CD4-positive, alpha-beta T cell treated with Interferon alpha-2 for 1 hour (primary cell): ENCODE results near the gene SLC39A8.

Source experiments
- DNase-seq, 2 donors: peaks; one replicate each; pipeline ENCODE4 v3.0.0-alpha.2; 2020 to 2022

Gene SLC39A8

DNA sequence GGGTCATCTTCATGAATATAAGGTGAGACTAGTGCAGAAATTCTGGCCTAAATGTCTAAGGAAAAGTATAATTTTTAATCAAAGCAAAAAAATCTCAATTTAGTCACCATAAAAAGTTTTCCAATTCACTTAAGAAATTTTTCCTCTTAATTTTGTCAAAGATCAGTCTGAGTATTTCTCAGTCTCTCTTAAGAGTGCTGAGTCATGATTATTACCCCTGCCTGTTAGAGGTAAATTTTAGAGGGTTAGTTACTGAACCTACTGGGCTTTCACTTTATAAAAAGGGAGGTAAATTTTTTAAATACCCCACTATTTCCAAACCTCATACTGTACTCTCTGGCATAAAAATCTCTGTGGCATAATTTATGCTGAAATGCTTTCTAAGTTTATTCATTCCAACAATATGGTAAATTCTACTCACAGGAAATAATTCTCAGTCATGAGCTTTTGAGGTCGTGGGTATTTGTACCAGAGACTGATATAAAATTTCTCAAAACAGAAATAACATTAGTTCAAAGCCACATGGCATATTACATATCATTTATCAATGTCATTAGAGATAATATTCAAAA, 122.4 kb downstream of the SLC39A8 start:
- DNase-seq = no peak

DNA sequence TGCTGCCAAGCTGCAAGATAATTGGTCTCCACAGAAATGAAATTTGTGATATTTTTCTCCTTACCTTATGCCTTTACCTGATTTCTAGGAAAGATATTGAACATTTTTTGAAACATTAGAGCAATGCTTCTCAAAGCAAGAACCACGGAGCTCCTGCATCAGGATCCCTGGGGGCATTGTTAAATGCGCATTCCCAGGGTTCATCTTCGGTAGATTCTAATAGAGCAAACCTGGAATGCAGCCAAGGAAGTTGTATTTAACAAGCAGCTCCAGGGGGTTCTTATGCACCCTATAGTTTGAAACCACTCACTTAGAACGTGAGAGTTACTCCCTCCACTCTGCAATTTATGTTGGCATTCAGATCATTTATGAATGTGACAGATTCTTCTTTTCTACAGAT, 126.2 kb downstream of the SLC39A8 start:
- no peak for DNase-seq

DNA sequence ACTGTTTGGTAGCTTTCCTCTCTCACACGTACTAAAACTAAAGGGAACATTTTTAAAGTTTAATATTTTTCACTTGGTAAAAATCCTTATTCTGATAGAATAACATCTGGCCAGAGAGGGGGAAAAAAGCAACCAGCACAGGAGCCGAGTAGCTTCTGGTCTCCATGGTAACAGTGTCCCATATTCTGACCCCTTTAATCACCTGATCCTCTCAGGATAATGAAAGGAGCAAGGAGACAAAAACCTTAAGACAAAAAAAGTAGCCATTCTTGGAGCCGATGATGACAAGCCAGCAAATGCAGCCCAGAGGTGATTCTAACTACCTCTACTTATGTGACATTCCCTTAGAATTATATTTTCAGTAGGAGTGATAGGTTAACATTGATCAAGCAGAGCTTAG, 126.6 kb downstream of the SLC39A8 start:
- DNase-seq = no peak

DNA sequence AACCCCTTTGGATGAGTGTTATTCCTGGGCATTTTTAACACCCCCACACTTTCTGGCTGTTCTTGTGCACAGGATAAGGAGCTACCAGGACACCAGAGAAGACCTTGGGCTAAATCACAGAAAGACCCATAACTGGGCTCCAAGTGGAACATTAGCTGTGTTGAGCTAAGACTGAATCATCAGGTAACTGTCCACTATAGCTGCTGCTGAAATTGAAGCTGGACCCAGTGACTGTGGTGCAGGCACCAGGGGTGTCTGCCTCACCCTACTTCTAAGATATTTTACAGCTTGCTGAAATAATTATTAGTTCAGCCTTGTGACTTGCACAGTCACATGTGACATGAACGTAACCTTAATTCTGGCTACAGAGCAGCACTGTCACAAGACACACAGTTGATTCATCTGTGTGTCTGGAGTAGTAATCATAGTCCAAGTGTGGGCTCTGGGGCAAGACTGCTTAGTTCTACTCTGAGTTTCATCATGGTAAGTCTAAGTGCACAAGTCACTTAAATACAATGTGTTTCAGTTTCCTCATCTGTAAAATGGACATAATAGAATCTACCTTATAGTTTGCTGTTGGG, 127.4 kb downstream of the SLC39A8 start:
- no peak for DNase-seq

DNA sequence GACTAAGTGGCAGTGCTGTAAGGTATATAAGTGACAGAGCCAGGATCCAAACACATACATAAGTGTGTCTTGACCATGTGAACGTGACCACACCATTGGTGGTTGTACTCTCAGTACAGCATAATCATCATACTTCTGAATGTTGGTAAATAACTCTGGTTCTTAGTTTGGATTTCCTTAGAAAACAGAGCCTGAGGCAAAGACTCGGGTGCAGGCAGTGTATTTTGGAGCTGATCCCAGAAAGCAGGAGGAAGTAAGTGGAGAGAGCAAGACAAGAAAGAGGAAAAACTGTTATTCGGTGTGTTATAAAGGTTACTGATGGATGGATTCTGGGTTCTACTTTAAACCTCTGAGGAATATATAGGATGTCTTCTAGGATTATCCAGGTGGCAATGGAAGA, 127.9 kb downstream of the SLC39A8 start:
- DNase-seq = no peak

DNA sequence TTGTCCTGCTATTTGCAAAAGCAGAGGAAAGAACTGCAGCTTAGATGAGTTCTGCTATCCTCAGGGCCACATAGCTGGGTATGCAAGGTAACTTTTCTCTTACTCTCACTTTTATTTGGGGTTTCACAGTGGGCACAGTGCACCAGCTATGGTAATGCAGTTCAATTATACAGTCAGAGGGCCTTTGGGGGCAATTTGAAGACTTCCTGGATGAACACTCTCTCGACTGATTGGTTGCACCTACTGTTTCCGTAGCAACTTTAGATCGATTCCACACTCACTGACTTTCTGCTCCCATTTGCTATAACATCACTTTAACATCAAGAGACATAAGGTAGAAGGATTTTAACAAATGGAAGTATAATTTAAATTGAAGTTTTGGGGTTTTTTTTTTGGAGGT, 128.6 kb downstream of the SLC39A8 start:
- DNase-seq = no peak

DNA sequence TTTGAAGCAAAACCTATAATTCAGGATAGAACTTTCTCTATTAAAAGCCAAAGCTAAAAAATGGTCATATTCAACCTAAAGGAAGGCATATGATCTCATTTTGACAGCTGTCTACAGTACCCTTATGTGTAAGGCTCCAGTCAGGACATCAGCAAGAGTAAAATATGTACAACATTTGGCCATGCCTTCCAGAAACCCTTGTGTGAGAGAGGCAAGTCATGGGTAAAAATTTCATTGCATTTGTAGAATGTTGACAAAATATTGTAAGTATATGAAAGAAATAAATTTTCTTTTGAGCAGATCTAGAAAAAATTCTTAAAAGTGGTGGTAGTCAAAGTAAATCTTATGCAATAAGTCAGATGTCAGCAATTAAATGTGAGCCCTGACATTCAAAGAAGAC, 132.3 kb downstream of the SLC39A8 start:
- DNase-seq = no peak
